DND-41 (cell line): ENCODE data around the gene SSTR1.

Experiments used
- CTCF ChIP-seq: IDR thresholded peaks from 2 replicates; pipeline ENCODE4 v1.5.1; 2012; ENCODE audit warnings: borderline replicate concordance, low read length, moderate library complexity, mild to moderate bottlenecking; ENCODE audit not compliant: poor library complexity, severe bottlenecking; ENCODE audit errors: extremely low read depth
- EZH2 ChIP-seq: IDR thresholded peaks from 3 replicates; pipeline ENCODE4 v1.6.1; 2012; ENCODE audit warnings: borderline replicate concordance, low read depth, mild to moderate bottlenecking, moderate library complexity, low read length, inconsistent platforms; ENCODE audit not compliant: severe bottlenecking

GRCh38 chr14:38233218-38233617 lies 25.5 kb downstream of the SSTR1 start:
- TF ChIP-seq CTCF = no peak
- TF ChIP-seq EZH2 = no peak
